HG02884 (cell line): Measurements from ENCODE around the gene CHKA.

Experiments used
- ATAC-seq: cut with Tn5 transposase; IDR thresholded peaks from one replicate; pipeline ENCODE4 v1.9.1; 2021; ENCODE audit warnings: mild to moderate bottlenecking, moderate library complexity; ENCODE audit not compliant: unreplicated experiment

CHKA gene

DNA sequence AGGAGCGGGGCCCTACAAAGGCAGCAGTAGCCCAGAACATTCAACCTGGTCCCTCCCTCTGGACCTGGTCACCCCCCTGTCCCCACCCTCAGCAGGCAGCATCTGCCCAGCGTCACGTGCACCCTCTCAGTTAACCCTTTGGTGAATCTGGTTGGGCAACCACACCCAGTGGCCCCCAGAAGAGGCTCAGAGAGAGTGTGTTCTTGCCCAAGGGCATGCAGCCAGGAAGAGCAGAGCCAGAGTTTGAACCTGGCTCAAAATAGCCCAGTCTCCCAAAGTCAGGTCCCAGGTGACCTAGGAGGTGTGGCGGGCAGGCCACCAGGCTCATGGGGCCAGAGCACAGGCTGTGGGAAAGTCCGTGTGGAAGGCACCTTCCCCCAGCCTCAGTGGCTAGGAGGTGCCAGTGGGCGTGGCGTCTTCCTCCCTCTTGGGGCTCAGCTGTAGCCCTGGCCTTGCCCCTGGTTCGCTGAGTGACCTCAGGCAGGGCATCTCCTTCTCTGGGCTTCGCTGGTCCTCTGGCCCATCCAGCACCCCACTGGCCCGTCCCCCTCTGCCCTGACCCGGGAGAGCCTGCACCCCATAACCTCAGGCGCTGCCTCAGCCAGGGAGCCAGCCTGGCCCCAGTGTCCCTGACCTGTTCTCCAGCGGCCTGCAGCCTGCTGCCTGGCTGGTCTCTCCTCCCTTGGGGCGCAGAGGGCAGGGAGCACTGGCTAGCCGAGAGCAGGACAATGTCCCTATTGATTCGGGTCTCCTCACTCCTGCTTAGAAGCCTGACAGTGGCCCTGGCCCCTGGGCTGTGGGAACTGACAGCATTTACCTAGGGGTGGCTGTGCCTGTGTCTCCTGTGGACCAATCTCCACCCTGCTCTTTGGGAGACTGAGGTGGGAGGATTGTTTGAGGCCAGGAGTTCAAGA lies 104.0 kb downstream of the CHKA start:
- ATAC-seq, result no peak

DNA sequence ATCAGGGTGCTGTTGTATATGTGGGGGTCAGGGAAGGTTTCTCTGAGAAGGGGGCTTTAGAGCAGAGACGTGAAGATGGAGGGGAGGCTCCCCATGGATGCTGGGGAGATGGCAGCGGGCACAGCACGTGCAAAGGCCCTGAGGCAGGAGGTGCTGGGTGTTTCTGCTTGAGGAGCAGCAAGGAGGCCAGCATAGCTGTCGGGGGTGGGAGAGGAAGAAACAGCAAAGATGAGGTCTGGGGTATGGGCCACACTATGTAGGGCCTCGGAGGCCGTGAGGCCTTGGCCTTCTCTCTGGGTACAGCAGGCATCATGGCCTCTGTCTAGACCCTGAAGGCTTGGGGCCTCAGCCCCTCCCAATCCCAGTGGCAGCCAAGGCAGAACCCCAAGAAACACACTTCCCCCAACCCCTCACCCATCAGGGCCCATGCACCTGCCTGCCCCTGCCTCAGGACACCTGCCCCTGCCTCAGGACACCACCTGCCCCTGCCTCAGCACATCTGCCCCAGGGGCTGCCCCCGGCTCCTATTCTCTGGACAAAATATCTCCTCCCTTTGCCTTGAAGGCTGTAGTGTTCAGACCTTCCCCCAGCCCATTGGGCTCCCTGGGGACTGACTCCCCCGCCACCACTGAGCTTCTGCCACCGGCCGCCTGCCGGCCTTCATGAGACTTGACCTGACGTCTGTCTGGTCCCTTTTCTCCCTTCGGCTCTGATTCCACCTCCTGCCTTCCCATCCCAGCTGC lies 104.9 kb downstream of the CHKA start:
- ATAC-seq, result no peak

DNA sequence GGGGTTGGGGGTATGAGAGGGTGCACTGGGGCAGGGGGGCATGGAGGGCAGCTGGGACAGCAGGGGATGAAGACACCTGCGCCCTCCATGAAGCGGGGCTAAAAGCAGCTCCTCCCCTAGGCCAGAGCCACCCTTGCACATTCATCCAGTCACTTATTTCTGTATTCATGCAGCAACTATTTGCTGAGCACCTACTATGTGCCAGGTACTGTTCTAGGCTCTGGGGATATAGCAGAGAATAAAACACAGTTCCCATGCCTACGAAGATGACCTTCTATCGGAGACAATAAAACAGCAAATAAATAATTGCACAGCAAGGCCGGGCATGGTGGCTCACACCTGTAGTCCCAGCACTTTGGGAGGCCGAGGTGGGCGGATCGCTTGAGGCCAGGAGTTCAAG lies 105.7 kb downstream of the CHKA start:
- ATAC-seq, result no peak

DNA sequence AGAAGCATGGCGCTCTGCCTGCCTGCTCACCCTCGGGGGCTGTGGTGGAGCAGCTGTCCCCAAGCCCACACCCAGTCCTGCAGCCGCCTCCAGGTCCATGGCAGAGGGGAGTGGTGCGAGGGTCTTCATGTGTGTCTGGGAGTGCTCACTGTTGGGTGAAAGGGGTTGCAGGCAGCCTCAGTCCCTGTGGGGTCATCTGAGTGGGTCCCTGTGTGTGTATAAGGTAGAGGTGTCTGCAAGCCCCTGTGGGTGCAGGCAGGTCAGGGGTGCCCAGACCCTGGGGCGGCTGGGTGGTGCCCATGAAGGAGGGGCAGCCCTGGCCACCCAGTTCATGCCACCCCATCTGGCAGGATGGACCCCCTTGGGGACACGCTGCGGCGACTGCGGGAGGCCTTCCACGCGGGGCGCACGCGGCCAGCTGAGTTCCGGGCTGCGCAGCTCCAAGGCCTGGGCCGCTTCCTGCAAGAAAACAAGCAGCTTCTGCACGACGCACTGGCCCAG lies 106.2 kb downstream of the CHKA start:
- no peak for ATAC-seq

DNA sequence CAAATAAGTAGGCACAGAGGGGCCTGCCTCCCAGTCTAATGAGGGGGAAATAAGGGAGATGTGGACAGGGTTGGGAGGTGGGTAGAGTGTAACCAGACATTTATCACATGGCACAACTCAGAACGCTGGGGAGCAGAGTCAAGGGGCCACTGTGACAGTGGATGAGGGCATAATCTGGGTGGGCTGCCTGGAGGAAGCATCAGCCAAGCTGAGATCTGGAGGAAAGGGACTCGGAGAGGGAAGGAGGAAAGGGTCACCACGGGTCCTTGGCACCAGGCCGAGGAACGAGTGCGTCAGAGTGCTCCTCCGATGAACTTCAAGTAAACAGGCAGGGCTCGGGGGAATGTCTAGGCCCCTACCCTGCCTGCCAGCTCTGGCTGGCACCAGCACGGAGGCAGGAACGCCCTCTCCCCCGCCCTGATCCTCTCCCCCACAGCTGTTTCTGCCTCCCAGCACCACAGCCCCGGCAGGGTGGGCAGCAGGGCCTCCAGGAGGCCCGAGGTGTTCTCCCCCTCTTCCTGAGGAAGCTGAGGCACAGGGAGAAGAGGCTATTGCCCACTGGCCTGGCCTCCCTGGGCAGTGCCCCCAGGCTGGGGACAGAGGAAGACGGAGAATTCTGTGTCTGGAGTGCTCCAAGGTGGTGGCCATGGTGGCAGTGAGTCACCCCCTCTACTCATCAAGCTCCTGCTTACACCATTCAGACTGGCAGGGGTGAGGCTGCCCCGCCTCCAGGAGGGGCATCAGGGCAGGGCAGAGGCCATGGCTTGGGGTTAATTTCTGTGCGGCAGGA lies 106.8 kb downstream of the CHKA start:
- ATAC-seq, result no peak

DNA sequence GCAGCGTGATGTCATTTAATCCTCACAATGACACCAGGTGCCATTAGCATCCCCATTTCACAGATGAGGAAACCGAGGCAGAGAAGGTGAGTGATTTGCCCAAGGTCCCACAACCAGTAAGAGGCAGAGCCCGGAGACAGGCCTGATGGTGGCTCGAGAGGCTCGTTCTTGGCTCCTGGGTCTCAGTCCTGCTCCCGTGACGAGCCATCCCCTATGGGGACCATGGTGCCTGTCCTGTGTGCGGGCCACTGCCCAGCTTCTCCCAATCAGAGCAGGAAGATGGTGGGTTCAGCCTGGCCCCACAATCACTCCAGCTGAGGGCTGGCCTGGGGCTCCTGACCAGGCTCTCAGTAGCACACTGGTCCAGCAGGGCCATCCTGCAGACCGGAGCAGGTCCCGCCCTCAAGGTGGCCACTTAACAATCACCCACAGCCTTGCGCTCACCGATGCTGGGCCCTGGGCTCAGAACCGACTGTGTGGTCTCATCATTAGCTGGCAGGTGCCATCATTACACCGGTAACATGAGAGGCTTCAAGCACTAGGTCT lies 107.5 kb downstream of the CHKA start:
- ATAC-seq, result no peak

DNA sequence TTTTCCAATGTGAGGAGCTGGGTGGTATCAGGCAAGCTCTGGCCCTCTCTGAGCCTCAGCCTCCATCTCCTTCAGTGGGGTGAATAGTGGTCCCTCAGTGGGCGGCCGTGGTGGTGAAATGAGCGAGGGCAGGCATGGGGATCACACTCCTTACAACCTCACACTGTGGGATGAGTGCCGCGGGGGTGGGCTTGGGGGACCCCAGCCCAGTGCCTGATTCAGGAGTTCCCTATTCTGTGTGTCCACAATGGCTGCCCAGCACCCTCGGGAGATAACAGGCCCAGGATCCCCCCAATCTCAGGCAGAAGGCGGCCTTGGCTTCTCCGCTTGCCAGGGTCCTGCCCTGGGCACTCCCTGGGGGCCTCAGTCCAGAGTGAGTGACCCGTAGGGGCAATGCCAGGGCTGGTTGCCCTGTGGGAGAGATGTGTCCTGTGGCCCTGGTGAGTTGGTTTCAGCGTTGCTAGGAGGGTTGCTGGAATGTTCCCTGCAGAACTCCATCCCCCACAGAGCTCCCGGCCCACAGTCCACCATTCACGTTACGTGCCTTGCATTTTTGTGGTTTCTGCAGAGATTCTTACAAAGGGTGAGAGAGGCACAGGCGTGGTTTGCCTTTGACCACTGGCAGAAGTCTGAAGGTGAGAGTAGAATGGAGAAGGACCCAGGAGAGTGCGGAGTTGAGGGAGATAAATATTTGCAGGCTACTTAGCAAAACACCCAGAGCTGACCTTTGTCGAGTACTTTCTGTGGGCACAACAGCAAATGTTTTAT lies 108.2 kb downstream of the CHKA start:
- ATAC-seq, result no peak

DNA sequence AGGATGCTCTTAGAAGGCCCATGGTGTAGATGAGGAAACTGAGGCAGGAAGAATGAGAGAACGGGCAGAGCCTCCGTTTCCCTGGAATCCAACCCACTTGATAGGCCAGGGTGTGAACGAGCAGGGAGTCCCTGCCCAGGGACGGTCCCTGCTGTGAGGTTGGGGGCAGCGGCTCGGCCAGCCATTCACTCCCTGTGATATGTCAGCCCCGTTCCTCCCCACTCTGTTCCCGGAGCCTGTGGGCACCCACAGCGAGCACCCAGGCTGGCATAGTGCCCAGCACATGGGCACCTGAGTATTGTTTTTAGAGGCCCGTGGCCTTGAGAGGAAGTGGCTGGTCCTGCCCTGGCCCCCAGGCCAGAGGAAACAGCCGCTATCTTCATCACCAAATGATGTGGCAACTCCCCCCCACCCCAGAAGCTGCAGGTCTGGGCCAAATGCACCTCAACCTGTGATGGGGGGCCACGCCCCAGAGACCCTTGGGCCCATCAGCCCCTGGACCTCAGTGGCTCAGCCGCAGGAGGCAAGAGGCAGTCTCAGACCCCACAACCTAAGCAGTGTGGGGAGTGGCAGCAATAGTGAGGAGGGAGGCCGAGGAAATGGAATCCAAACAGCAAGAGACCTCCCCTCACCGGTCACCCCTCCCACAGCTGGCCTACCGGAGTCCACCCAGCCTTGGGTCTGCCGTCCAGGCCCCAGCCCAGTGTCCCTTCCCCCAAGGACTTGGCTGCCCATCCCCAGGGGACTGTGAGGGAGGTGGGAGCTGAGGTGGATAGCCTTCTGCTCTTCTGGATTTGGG lies 108.9 kb downstream of the CHKA start:
- no peak for ATAC-seq

DNA sequence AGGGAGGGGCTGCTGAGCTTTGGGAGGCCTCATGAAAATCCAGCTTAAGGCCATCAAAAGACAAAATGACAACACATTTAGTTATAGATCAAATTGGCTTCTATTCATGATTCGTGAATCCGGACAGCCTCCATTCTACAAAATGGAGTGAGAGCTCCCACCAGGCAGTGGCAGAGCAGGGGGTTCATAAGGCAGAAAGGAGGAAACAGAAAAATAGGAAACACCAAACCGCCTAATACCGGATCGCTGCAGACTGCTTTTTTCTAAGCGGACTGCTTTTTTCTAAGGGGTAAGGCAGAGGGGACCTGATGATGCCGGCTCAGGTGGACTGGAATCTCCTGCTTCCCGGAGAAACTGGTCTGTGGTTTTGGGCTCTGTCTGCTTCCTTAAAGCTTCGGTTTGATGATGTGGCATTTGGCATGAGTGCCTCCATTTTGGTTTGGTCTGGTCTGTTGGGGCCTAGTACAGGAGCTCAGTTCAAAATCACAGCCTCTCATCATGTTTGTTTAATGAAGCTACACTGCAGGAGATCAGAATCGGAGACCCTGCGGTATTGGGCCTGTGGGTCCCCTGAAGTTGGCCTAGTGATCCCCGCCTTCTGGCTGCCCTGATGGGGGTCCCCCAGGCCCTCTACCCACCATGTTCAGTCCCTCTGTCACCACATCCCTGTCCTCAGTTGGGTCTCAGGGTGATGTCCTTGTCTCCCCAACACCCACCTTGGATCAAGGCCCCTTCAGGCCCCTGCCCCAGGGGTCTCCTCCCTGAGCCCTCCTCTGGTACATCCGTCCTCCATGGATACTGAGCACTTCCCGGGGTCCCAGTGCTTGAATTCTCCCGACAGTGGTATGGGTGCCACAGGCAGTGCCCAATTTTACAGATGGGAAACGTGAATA lies 109.9 kb downstream of the CHKA start:
- ATAC-seq, result no peak

DNA sequence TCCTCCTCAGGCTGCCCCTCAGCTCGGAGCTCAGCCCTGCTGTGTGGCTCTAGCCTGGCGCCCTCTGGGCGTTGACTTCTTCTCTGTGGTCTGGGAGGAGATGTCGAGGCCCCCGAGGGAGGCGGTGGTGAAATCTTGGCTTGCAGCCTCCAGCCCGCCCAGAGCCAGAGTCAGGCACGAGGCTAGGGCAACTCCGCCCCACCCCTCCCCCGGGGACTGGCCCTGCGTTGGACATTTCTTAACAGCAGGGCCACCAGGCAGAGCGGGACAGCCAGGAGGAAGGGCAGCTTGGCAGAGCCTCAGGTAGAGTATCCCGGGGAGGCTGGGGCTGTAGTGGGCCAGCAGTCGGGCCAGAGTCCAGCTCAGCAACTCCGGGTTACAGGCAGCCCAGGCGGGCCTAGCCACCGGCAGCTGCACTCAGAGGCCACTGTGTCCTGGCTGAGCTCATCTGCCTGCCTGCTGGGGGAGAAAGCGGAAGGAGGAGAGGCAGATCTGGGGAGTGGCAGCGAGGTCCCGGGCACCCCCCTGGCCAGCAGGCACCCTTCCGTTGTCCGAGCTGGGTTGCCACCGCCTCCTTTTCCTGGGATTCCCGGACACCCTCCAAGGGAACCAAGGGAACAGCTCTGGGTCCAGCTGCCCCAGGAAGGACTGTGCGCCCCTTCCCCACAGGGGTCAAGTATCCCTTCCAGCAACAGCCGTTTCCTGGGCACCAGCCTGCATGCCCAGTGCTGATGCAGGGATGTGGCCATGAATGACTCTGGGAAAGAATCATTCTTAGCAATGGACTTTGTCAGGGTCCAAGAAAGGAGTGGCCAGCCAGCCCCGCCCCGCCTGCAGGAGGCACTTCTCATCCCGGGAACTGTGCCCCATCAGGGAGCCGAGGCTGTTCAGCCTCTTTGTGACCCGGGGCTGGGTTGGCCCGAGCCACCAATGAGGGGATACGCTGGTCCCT lies 110.8 kb downstream of the CHKA start, which contains the start of gene ALDH3B1:
Gene ALDH3B1, plus strand, starts transcription at position 238 of the 952 bp plus-strand sequence. CDS start 4,971 bp downstream, outside the sequence.
- no peak for ATAC-seq

DNA sequence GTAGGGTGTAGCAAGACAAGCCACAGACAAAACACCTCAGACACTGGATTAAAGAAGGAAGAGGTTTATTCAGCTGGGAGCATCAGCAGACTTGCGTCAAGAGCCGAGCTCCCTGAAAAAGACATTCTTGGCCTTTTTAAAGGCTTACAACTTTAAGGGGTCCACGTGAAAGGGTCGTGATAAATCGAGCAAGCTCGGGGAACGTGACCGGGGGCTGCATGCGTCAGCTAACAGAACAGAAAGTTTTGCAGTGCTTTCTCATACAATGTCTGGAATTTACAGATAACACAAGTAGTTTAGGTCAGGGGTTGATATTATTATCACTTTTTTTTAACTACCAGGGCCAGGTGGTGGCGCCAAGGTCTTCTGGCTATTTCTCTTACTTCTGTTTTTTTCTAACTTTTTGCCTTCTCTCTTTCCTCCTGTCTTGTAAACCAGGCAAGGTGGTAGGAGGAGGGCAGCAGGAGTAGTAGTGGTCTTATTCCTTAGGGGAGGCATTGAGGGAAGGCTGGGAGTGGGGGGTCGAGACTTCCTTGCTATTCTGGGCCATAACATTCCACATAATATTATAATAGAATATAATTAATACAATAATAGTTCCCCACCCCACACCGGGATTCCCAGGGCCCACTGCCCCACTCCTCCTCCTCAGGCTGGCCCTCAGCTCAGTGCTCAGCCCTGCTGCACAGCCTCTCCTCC lies 111.6 kb downstream of the CHKA start:
- ATAC-seq, result no peak

DNA sequence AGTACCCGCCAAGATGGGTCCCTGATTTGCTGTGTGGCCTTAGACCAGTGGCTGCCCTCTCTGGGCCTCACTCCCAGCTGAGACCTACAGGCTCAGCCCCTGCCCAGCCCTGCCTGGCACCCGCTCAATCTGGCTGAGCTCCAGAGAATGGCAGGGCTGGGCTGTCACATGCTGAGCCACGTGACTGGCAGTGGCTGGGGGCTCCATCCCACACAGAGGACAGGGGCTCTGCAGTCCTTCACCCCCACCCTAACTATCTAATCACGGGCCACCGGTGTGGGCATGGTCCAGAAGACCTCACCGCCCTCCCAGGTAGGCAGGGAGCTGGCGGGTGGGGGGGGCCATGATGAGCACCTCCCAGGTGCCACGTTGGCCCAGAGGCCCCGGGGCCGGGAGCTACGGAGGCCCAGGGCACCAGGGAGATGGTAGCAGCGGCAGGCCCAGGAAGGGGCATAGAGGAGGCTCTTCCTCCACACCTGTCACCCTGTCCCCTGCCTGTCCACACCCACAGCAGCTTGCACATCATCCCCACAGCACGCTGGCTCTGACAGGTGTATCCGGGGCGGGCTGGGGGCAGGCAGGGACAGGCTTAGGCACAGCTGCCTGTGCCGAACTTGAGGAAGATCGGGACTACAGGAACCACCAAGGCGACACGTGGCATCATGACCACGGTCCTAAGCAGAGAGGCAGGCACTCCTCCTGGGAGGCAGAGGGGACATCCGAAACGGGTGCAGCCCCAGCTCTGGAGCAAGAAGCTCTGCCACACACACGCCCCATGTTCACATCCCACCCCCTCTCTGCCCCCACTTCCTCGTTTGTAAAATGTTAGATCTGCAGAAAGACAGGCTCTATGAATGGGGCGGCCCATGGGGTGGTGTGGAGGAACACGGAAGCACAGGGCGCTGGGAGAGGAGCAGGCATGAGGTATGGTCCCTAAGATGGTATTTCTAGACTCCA lies 112.5 kb downstream of the CHKA start:
- ATAC-seq, result no peak

DNA sequence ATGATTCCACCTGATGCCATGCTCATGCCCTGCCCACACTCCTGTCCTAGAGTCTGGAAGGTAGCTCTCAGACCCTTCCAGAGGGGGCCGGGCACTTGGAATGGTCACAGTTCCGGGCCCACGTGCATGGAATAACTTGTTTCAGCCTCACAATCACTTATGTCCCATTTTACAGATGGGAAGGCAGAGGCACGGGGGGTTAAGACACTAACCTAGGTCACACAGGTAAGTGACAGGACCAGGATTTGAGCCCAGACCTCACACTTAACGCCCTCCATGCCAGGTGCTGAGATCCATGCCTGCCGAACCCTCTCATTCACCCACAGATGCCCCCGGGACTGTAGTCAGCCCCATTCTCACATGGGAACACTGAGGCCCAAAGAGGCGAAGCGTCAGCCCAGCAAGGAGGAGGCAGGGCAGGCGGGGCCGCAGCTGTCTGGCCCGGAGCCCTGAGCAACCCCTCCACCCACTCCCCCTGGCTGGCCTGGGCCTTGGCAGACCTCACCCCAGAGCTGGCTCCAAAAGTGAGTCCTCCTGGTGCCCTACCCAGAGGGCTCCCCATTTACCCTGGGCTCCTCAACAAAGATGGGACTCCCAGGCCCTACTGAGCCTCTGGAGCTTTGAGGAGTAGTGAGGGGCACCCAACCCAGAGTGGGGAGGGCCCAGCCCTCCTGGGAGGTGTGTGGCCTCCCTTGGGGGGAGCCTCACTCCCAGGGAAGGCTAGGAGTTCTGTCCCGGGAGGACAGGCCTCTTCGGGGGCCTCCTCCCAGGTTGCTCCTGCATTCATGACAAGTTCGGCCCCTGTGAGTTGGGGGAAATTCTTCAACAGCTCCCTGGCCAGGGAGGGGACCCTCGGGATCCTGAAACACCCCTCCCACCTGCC lies 113.4 kb downstream of the CHKA start:
- ATAC-seq, result no peak

DNA sequence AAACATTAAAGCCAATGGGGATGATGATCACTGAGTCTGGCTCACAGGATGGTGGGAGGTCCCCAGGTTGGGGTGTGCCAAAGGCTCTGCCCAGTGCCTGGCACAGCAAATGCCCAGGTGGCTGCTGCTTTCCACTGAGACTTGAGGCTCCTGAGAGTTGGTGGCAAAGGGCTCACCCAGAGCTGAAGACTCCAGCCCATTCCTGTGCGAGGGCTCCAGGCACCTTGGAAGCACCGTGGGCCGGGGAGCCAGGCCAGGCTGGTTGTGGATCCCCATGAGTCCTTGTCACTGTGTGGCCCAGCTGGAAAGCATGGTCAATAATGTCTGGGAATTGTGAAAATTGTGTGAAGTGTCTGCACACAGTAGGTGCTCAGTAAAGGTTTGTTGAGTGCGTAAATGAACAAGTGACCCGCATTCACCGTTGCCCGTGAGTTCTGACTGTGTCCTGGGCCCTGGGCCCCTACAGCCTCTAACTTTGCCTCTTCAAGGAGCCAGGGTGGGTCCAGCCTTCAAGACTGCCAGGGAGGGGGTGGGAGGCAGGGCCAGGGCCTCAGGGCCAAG lies 114.5 kb downstream of the CHKA start:
- no peak for ATAC-seq
